PC-3 (cell line): Measurements from ENCODE around the gene SLTM. TPM values are rescaled to one million over a fixed set of nuclear protein-coding genes. Genes with fewer than 3 reads are reported as not detected.
A peak's percentile ranks its signal among the peaks of the same experiment; 100 is the strongest.
"Not testable (repeated sequence)": the region's sequence is repeated elsewhere in the genome, so short reads cannot be mapped to it uniquely, and the experiment has no call there.

Experiments
- ATAC-seq: fragments of 200-7000 bp; cut with Tn5 transposase; 2 replicates; pipeline ENCODE4 v1.9.1; 2020; ENCODE audit warnings: mild to moderate bottlenecking, moderate library complexity
- BruUV-seq: library from RNA; stranded (reverse); fragments of 400-500 nt; replicated peaks from 2 replicates; lab custom pipeline; 2021; lab: Mats Ljungman, UMichigan
- CTCF ChIA-PET: fragments of 300-600 bp; sonication (Branson Sonifier 250); formaldehyde crosslinking; loops from one replicate; lab custom pipeline; 2022; ENCODE audit warnings: antibody characterized with exemption; lab: Charles Lee
- POLR2A ChIA-PET: fragments of 300-600 bp; sonication (Branson Sonifier 250); formaldehyde crosslinking; loops from one replicate; lab custom pipeline; 2022; ENCODE audit warnings: antibody characterized with exemption; ENCODE audit not compliant: unreplicated experiment; lab: Charles Lee
- DNase-seq: peaks from one replicate; pipeline ENCODE4 v3.0.0-alpha.2; 2015
- H2AFZ ChIP-seq: fragments of 300-600 bp; sonication (generic); 2 replicates; pipeline ENCODE4 v1.6.0; 2016; ENCODE audit warnings: antibody characterized with exemption, low read length
- H3F3A ChIP-seq: fragments of 300-600 bp; sonication (generic); one replicate; pipeline ENCODE4 v1.6.0; 2017; ENCODE audit warnings: antibody characterized with exemption, low read length, control low read depth, mild to moderate bottlenecking; ENCODE audit not compliant: unreplicated experiment
- H3K27ac ChIP-seq: fragments of 300-600 bp; sonication (generic); 2 replicates; pipeline ENCODE4 v1.5.1; 2016; ENCODE audit warnings: mild to moderate bottlenecking, low read length
- H3K27me3 ChIP-seq: fragments of 300-600 bp; sonication (generic); 2 replicates; pipeline ENCODE4 v1.6.1; 2016; ENCODE audit warnings: low read length, mixed read lengths
- H3K36me3 ChIP-seq: fragments of 300-600 bp; sonication (generic); 2 replicates; pipeline ENCODE4 v1.6.1; 2016; ENCODE audit warnings: low read depth, mixed run types, low read length, mixed read lengths
- H3K4me1 ChIP-seq: fragments of 300-600 bp; sonication (generic); 2 replicates; pipeline ENCODE4 v1.5.1; 2016; ENCODE audit warnings: low read length; ENCODE audit not compliant: insufficient read depth
- H3K4me2 ChIP-seq: fragments of 300-600 bp; sonication (generic); 2 replicates; pipeline ENCODE4 v1.6.0; 2016; ENCODE audit warnings: low read length
- H3K4me3 ChIP-seq: fragments of 300-600 bp; sonication (generic); 2 replicates; pipeline ENCODE4 v1.5.1; 2016; ENCODE audit warnings: mild to moderate bottlenecking, low read length, mixed read lengths
- H3K79me2 ChIP-seq: fragments of 300-600 bp; sonication (generic); 2 replicates; pipeline ENCODE4 v1.6.1; 2017; ENCODE audit warnings: low read length, mixed read lengths
- H3K9ac ChIP-seq: fragments of 300-600 bp; sonication (generic); 2 replicates; pipeline ENCODE4 v1.6.0; 2016; ENCODE audit warnings: mild to moderate bottlenecking, low read length
- H3K9me2 ChIP-seq: fragments of 300-600 bp; sonication (generic); replicated peaks from 2 replicates; pipeline ENCODE4 v1.6.1; 2016; ENCODE audit warnings: mixed run types, low read length, mixed read lengths
- H3K9me3 ChIP-seq: fragments of 300-600 bp; sonication (generic); 2 replicates; pipeline ENCODE4 v1.6.1; 2016; ENCODE audit warnings: low read length, mixed read lengths
- H4K20me1 ChIP-seq: fragments of 300-600 bp; sonication (generic); 2 replicates; pipeline ENCODE4 v1.6.1; 2016; ENCODE audit warnings: low read length, mixed read lengths
- CTCF ChIP-seq: fragments of 300-600 bp; sonication (generic); conservative IDR thresholded peaks from 2 replicates; pipeline ENCODE4 v1.5.1; 2017; ENCODE audit warnings: antibody characterized with exemption, low read depth, mild to moderate bottlenecking, low read length
- EZH2 ChIP-seq: fragments of 300-600 bp; sonication (generic); IDR thresholded peaks from one replicate; pipeline ENCODE4 v1.6.1; 2017; ENCODE audit warnings: antibody characterized with exemption, mild to moderate bottlenecking, low read length; ENCODE audit not compliant: unreplicated experiment
- EZH2phosphoT487 ChIP-seq: fragments of 300-600 bp; sonication (generic); IDR thresholded peaks from 2 replicates; pipeline ENCODE4 v1.6.1; 2018; ENCODE audit warnings: mild to moderate bottlenecking, antibody characterized with exemption, low read length, borderline replicate concordance
- intact Hi-C: fragments of 100-400 bp; cut with micrococcal nuclease; formaldehyde crosslinking; loops from 2 replicates; pipeline ENCODE4 v1.9.0; 2023
- total RNA-seq: library from RNA; depleted of rRNA; stranded (reverse); fragments of >200 nt; gene quantifications from 2 replicates; pipeline ENCODE4 v1.2.3, GENCODE V29; 2014

SLTM gene
- total RNA-seq, 1 experiment from 2014 or later: 103 TPM

GRCh38 chr15:58856086-58856485, 77.4 kb downstream of the SLTM start:
- POLR2A ChIA-PET: no interaction called here
- no peaks in the 10 kb centered on the region for H3K27me3 ChIP-seq
- TF ChIP-seq EZH2 (no peak), CTCF (no peak), EZH2phosphoT487 (no peak)
- no peak overlapping the region for H3K4me3 ChIP-seq
- no peak overlapping the region for H3K4me2 ChIP-seq
- H3K4me1 ChIP-seq: no peaks in the 10 kb centered on the region
- no peak overlapping the region for H2AFZ ChIP-seq
- intact Hi-C loops: no loop called here
- ATAC-seq (no peak), DNase-seq (peak; percentile 6)
- H3K27ac ChIP-seq: no peak overlapping the region
- no peaks in the 10 kb centered on the region for H3K79me2 ChIP-seq
- no peaks in the 10 kb centered on the region for H3K9me2 ChIP-seq
- H3K9ac ChIP-seq: no peak overlapping the region
- no peaks in the 10 kb centered on the region for H3K9me3 ChIP-seq
- no TSS peak for BruUV-seq
- H4K20me1 ChIP-seq: no peaks in the 10 kb centered on the region
- H3K36me3 ChIP-seq: no peaks in the 10 kb centered on the region
- CTCF ChIA-PET: no interaction called here
- no peaks in the 10 kb centered on the region for H3F3A ChIP-seq

DNA sequence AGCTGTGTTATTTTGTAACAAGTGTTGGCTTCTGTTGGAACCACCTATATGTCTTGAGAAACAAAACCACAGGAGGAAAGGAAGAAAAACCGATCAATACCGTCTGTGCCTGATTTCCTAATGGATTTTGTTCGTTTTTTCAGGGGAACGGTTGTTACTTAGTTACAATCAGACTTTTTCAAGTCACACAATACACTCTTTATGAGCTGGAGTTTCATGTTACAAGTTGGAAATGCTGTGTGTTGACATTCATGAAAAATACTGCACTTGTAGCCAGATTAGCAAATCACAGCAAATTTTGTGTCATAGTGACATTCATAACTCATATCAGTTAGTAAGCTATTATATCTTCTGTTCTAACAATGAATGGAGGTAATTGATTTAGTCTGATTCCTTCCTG, 78.9 kb downstream of the SLTM start:
- Histone ChIP-seq H3K4me2 (no peak overlapping the region), H3K36me3 (no peaks in the 10 kb centered on the region), H3K27ac (no peak overlapping the region), H3K4me1 (no peaks in the 10 kb centered on the region), H3K4me3 (no peak overlapping the region), H3K9me2 (no peaks in the 10 kb centered on the region), H3K9ac (no peak overlapping the region), H4K20me1 (no peaks in the 10 kb centered on the region), H2AFZ (no peak overlapping the region), H3F3A (no peaks in the 10 kb centered on the region), H3K27me3 (no peaks in the 10 kb centered on the region), H3K9me3 (no peaks in the 10 kb centered on the region), H3K79me2 (no peaks in the 10 kb centered on the region)
- TF ChIP-seq CTCF (no peak), EZH2phosphoT487 (no peak), EZH2 (no peak)
- DNase-seq: no peak
- no TSS peak for BruUV-seq
- ChIA-PET POLR2A (interaction anchor here (0.7 kb wide), 1 partner anchor 108 kb away, joined by 3 read pairs; no protein-coding TSS in a partner anchor), CTCF (interaction anchor here (0.5 kb wide), 1 partner anchor 675 kb away, joined by 3 read pairs; no protein-coding TSS in a partner anchor)
- ATAC-seq: no peak
- intact Hi-C loops: no loop called here

DNA sequence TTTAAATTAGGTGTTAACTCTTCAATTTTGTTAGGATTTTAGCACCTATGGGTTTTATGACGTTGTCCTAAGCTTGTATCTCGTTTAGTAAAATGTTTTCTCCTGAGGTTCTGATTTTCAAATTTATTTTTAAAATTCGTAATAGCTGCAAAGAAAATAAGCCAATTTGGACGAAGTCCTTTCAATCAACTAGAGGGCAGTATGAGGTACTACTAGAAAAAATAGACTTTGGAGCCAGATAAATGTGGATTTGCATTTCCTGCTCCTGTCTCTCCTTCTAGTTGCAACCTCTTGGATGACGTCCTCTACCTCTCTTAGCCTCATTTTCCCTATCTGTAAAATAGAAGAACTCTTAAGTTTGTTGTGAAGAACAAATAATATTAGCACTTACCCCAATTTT, 81.1 kb downstream of the SLTM start:
- Histone ChIP-seq H3K27me3 (no peaks in the 10 kb centered on the region), H3F3A (no peaks in the 10 kb centered on the region), H3K9me2 (no peaks in the 10 kb centered on the region), H3K9ac (no peak overlapping the region), H3K27ac (no peak overlapping the region), H3K4me1 (no peaks in the 10 kb centered on the region), H4K20me1 (no peaks in the 10 kb centered on the region), H2AFZ (no peak overlapping the region), H3K4me3 (no peak overlapping the region), H3K4me2 (no peak overlapping the region), H3K9me3 (no peaks in the 10 kb centered on the region), H3K79me2 (no peaks in the 10 kb centered on the region), H3K36me3 (no peaks in the 10 kb centered on the region)
- intact Hi-C loops: no loop called here
- ChIA-PET CTCF (no interaction called here), POLR2A (no interaction called here)
- TF ChIP-seq EZH2phosphoT487 (no peak), CTCF (peak; percentile 44; the same call in 1 of the 2 replicates)
- peak; percentile 28 for DNase-seq
- ATAC-seq: no peak
- BruUV-seq: no TSS peak

- H4K20me1 ChIP-seq, POLR2A ChIA-PET, intact Hi-C loops, H3K27ac ChIP-seq, H3F3A ChIP-seq, H3K36me3 ChIP-seq, H3K4me3 ChIP-seq, H2AFZ ChIP-seq, H3K9me3 ChIP-seq, ATAC-seq, H3K9me2 ChIP-seq, H3K9ac ChIP-seq, H3K4me2 ChIP-seq, H3K4me1 ChIP-seq, DNase-seq, H3K27me3 ChIP-seq, BruUV-seq, H3K79me2 ChIP-seq: not testable (repeated sequence)
- CTCF ChIA-PET: interaction anchor here (0.8 kb wide), 1 partner anchor 81 kb away, joined by 3 read pairs; the partner anchor contains the start of gene MINDY2
Observed at GRCh38 chr15:58851205-58851604, 82.3 kb downstream of the SLTM start.
